IMR-90 (cell line): ENCODE data around the gene ANO8. TPM values are rescaled to one million over a fixed set of nuclear protein-coding genes. Genes with fewer than 3 reads are reported as not detected.
A peak's percentile ranks its signal among the peaks of the same experiment; 100 is the strongest.

ENCODE experiments used
- ATAC-seq: fragments of 200-7000 bp; cut with Tn5 transposase; 2 replicates; pipeline ENCODE4 v1.9.1; 2020; ENCODE audit warnings: low read depth, mild to moderate bottlenecking, moderate library complexity
- BruUV-seq: library from RNA; stranded (reverse); fragments of 400-500 nt; replicated peaks from 2 replicates; lab custom pipeline; 2021; lab: Mats Ljungman, UMichigan
- CTCF ChIA-PET: fragments of 300-600 bp; formaldehyde crosslinking; extraction: SDS; loops from one replicate; lab custom pipeline; 2021; ENCODE audit warnings: antibody characterized with exemption; lab: Yijun Ruan, JAX
- POLR2A ChIA-PET: fragments of 300-600 bp; sonication (Branson Sonifier 250); formaldehyde crosslinking; loops from one replicate; lab custom pipeline; 2022; ENCODE audit warnings: antibody characterized with exemption; ENCODE audit not compliant: unreplicated experiment; lab: Charles Lee
- DNase-seq: peaks from one replicate; pipeline ENCODE4 v3.0.0; 2013
- H2AFZ ChIP-seq: replicated peaks from 2 replicates; pipeline ENCODE3; 2013; ENCODE audit warnings: low read length, mild to moderate bottlenecking; ENCODE audit not compliant: poor library complexity
- H2AK5ac ChIP-seq: 2 replicates; pipeline ENCODE4 v1.6.1; 2013; ENCODE audit warnings: low read depth, low read length, inconsistent platforms
- H2AK9ac ChIP-seq: replicated peaks from 2 replicates; pipeline ENCODE3; 2013; ENCODE audit warnings: mild to moderate bottlenecking, low read depth, low read length, moderate library complexity; ENCODE audit not compliant: poor library complexity
- H2BK120ac ChIP-seq: 2 replicates; pipeline ENCODE4 v1.6.1; 2013; ENCODE audit warnings: low read depth, low read length, inconsistent platforms
- H2BK15ac ChIP-seq: 3 replicates; pipeline ENCODE4 v1.6.1; 2013; ENCODE audit warnings: low read depth, low read length, inconsistent platforms
- H2BK20ac ChIP-seq: 2 replicates; pipeline ENCODE4 v1.6.1; 2013; ENCODE audit warnings: low read depth, mild to moderate bottlenecking, inconsistent platforms, low read length, moderate library complexity
- H2BK5ac ChIP-seq: 2 replicates; pipeline ENCODE4 v1.6.1; 2013; ENCODE audit warnings: mild to moderate bottlenecking, low read depth, low read length, inconsistent platforms; ENCODE audit not compliant: poor library complexity, severe bottlenecking
- H3K14ac ChIP-seq: replicated peaks from 2 replicates; pipeline ENCODE4 v1.6.1; 2013; ENCODE audit warnings: low read depth, low read length, inconsistent platforms
- H3K18ac ChIP-seq: 2 replicates; pipeline ENCODE4 v1.6.1; 2013; ENCODE audit warnings: low read depth, low read length, control low read depth
- H3K23ac ChIP-seq: 2 replicates; pipeline ENCODE4 v1.6.1; 2013; ENCODE audit warnings: low read depth, low read length, inconsistent platforms
- H3K27ac ChIP-seq: 2 replicates; pipeline ENCODE4 v1.5.1; 2013; ENCODE audit warnings: mild to moderate bottlenecking, control low read depth, low read length; ENCODE audit not compliant: insufficient read depth
- H3K27me3 ChIP-seq: 2 replicates; pipeline ENCODE4 v1.6.1; 2013; ENCODE audit warnings: low read length; ENCODE audit not compliant: control insufficient read depth, insufficient read depth
- H3K36me3 ChIP-seq: 2 replicates; pipeline ENCODE4 v1.6.1; 2013; ENCODE audit warnings: low read length, mixed read lengths; ENCODE audit not compliant: control insufficient read depth, insufficient read depth
- H3K4ac ChIP-seq: 2 replicates; pipeline ENCODE4 v1.6.1; 2013; ENCODE audit warnings: low read depth, low read length, inconsistent platforms
- H3K4me1 ChIP-seq: 2 replicates; pipeline ENCODE4 v1.6.1; 2013; ENCODE audit warnings: low read length, mixed read lengths; ENCODE audit not compliant: control insufficient read depth, insufficient read depth
- H3K4me2 ChIP-seq: 2 replicates; pipeline ENCODE4 v1.6.1; 2013; ENCODE audit warnings: low read depth, mild to moderate bottlenecking, control low read depth, low read length, moderate library complexity
- H3K4me3 ChIP-seq: 2 replicates; pipeline ENCODE4 v1.5.1; 2013; ENCODE audit warnings: low read depth, mild to moderate bottlenecking, control low read depth, low read length, moderate library complexity; ENCODE audit not compliant: insufficient read depth
- H3K56ac ChIP-seq: 2 replicates; pipeline ENCODE4 v1.6.1; 2013; ENCODE audit warnings: low read length, inconsistent platforms; ENCODE audit not compliant: insufficient read depth; ENCODE audit errors: extremely low read depth
- H3K79me1 ChIP-seq, 2 experiments: 2 replicates each; pipeline ENCODE4 v1.6.1; 2013; ENCODE audit warnings: low read length in 2 of 2, inconsistent platforms in 1 of 2, low read depth in 1 of 2
- H3K9ac ChIP-seq: 2 replicates; pipeline ENCODE4 v1.6.1; 2013; ENCODE audit warnings: low read depth, low read length, control low read depth
- H3K9me1 ChIP-seq: 2 replicates; pipeline ENCODE4 v1.6.1; 2013; ENCODE audit warnings: low read length, inconsistent platforms; ENCODE audit not compliant: insufficient read depth
- H3K9me3 ChIP-seq: 2 replicates; pipeline ENCODE4 v1.6.1; 2013; ENCODE audit warnings: low read length; ENCODE audit not compliant: control insufficient read depth, insufficient read depth
- H4K20me1 ChIP-seq: 2 replicates; pipeline ENCODE4 v1.6.1; 2013; ENCODE audit warnings: low read length, inconsistent platforms; ENCODE audit not compliant: insufficient read depth
- H4K5ac ChIP-seq: 2 replicates; pipeline ENCODE4 v1.6.1; 2013; ENCODE audit warnings: mild to moderate bottlenecking, low read depth, low read length, control low read depth
- H4K8ac ChIP-seq, 2 experiments: 2 replicates each; pipeline ENCODE4 v1.6.1; 2013; ENCODE audit warnings: low read depth in 2 of 2, low read length in 2 of 2, control low read depth in 1 of 2, inconsistent platforms in 1 of 2
- H4K91ac ChIP-seq: 2 replicates; pipeline ENCODE4 v1.6.1; 2013; ENCODE audit warnings: low read depth, low read length, inconsistent platforms; ENCODE audit not compliant: insufficient read depth
- CEBPB ChIP-seq: IDR thresholded peaks from 2 replicates; pipeline ENCODE4 v1.6.1; 2012; ENCODE audit warnings: low read depth, low read length, improper control_type of control experiment
- FOS ChIP-seq: fragments of 150-350 bp; IDR thresholded peaks from 2 replicates; pipeline ENCODE4 v1.6.1; 2016; ENCODE audit warnings: low read depth, low read length
- MAZ ChIP-seq: IDR thresholded peaks from 2 replicates; pipeline ENCODE4 v1.6.1; 2012; ENCODE audit warnings: low read depth, mild to moderate bottlenecking, low read length, improper control_type of control experiment, moderate library complexity, borderline replicate concordance
- MXI1 ChIP-seq: IDR thresholded peaks from 2 replicates; pipeline ENCODE4 v1.6.1; 2012; ENCODE audit warnings: low read depth, mild to moderate bottlenecking, low read length, moderate library complexity, borderline replicate concordance
- POLR2A ChIP-seq: IDR thresholded peaks from 2 replicates; pipeline ENCODE4 v1.6.1; 2012; ENCODE audit warnings: mild to moderate bottlenecking, low read depth, low read length
- RAD21 ChIP-seq: IDR thresholded peaks from 2 replicates; pipeline ENCODE4 v1.6.1; 2012; ENCODE audit warnings: low read length, improper control_type of control experiment
- RCOR1 ChIP-seq: IDR thresholded peaks from 2 replicates; pipeline ENCODE4 v1.6.1; 2012; ENCODE audit warnings: mild to moderate bottlenecking, low read length, improper control_type of control experiment; ENCODE audit not compliant: insufficient replicate concordance
- RFX5 ChIP-seq: IDR thresholded peaks from 2 replicates; pipeline ENCODE4 v1.8.0; 2012; ENCODE audit warnings: low read depth, mild to moderate bottlenecking, low read length, moderate library complexity
- WGBS, 2 experiments: methylation state at CpG; one replicate each; pipeline versions ENCODE4 v1.1.5 to v1.1.7; 2013; ENCODE audit warnings: missing lambda C conversion rate in 2 of 2; ENCODE audit not compliant: insufficient read length in 1 of 2; ENCODE audit errors: extremely low coverage in 2 of 2; 5-methylcytosine and 5-hydroxymethylcytosine counted together
- dilution Hi-C: fragments of 300-500 bp; cut with HindIII; formaldehyde crosslinking; loops from one replicate; pipeline ENCODE4 v1.14.3; 2018; ENCODE audit warnings: low sequenced_read_pairs; ENCODE audit not compliant: unreplicated experiment
- in situ Hi-C: fragments of 300-500 bp; cut with MboI; formaldehyde crosslinking; loops from 3 replicates; pipeline ENCODE4 v1.14.3; 2019; ENCODE audit warnings: low sequenced_read_pairs, inconsistent platforms, mixed read lengths
- intact Hi-C: fragments of 100-400 bp; cut with micrococcal nuclease; formaldehyde crosslinking; loops from 2 replicates; pipeline ENCODE4 v1.10.0; 2022
- polyA plus RNA-seq, 3 experiments: library from polyadenylated mRNA; depleted of rRNA; stranded (reverse); fragments of >200 nt; gene quantifications; 2 replicates each; pipeline ENCODE4 v1.2.3, GENCODE V29; 2012; ENCODE audit warnings: low replicate concordance in 1 of 3
- total RNA-seq: library from RNA; depleted of rRNA; stranded (reverse); fragments of >200 nt; gene quantifications from 2 replicates; pipeline ENCODE4 v1.2.3, GENCODE V29; 2012
- TF ChIP-seq, protein P1 (sequence below): fragments of 150-350 bp; IDR thresholded peaks from 2 replicates; pipeline ENCODE4 v1.6.1; 2016; ENCODE audit warnings: low read depth, mild to moderate bottlenecking, low read length, moderate library complexity, borderline replicate concordance
- TF ChIP-seq, protein P2 (sequence below): fragments of 150-350 bp; IDR thresholded peaks from 2 replicates; pipeline ENCODE4 v1.6.1; 2017; ENCODE audit warnings: mild to moderate bottlenecking, antibody characterized with exemption, low read length, low read depth

The ANO8 gene
- total and polyA plus RNA-seq, 2 of the 4 experiments (the other 2 are of a cell fraction) = 1.6 to 5.6 TPM

DNA sequence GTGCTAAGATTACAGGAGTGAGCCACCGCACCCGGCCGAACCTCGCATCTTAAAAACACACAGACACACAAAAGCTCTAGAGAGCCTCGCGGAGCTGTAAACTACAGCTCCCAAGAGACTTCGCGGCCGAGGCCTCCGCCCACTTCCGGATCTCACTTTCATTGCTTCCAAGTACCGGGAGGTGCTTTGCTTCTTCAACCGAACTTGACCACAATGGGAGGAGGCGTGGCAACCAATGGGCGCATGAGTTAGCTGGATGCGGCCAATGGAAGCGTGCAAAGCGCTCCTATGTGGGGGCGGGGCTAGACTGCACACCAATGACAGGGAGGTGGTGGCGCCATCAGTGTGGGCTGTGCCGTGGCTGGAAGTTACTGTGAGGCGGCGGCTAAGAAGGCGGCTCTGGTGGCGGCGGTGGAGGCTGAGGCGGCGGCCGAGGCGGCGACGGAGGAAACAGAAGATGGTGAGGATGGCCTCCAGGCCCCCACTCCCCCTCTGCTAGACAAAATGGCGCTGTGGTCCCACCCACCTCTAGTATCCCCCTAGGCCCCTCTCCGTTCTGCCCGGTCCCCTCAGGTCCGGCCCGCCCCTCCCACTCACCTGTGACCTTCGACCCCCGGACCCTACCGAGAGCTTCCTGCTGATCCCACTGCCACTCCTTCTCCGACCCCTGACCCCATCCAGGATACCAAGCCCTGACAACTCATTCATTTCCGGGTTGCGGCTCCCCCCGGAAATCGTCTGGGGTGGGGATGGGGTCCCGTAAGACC is 25.3 kb downstream of the ANO8 start, which contains the start of gene DDA1:
Gene DDA1 (plus strand): TSS at position 366 of the 767 bp plus-strand sequence. CDS start 92 bp downstream, at position 458.
- peak; percentile 62; the same call in 1 of the 2 replicates for TF ChIP-seq MXI1
- TF ChIP-seq RCOR1 = no peak
- TF ChIP-seq MAZ = peak; percentile 66; the same call in 1 of the 2 replicates
- TF ChIP-seq CEBPB = peak; percentile 36; the same call in 1 of the 2 replicates
- no peak for TF ChIP-seq RFX5
- peak; percentile 75 for TF ChIP-seq FOS
- peak; percentile 70; the same call in 1 of the 2 replicates for TF ChIP-seq POLR2A
- TF ChIP-seq RAD21 = no peak
- TF ChIP-seq, protein P1, sequence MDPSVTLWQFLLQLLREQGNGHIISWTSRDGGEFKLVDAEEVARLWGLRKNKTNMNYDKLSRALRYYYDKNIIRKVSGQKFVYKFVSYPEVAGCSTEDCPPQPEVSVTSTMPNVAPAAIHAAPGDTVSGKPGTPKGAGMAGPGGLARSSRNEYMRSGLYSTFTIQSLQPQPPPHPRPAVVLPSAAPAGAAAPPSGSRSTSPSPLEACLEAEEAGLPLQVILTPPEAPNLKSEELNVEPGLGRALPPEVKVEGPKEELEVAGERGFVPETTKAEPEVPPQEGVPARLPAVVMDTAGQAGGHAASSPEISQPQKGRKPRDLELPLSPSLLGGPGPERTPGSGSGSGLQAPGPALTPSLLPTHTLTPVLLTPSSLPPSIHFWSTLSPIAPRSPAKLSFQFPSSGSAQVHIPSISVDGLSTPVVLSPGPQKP = no peak
- TF ChIP-seq, protein P2, sequence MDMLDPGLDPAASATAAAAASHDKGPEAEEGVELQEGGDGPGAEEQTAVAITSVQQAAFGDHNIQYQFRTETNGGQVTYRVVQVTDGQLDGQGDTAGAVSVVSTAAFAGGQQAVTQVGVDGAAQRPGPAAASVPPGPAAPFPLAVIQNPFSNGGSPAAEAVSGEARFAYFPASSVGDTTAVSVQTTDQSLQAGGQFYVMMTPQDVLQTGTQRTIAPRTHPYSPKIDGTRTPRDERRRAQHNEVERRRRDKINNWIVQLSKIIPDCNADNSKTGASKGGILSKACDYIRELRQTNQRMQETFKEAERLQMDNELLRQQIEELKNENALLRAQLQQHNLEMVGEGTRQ = no peak
- H4K8ac ChIP-seq = peak within 1 kb of the TSS; percentile 20 to 97; a peak in 2 of 4 replicates
- H4K91ac ChIP-seq = peak within 1 kb of the TSS; percentile 52
- intact Hi-C loops (loop anchor here (1.0 kb wide), 1 partner anchor 25 kb away; the partner anchor contains the start of gene ANO8), in situ Hi-C loops (no loop called here), dilution Hi-C loops (no loop called here)
- peaks cover 22% of the 10 kb centered on the region for H3K9me1 ChIP-seq
- H3K79me1 ChIP-seq = peaks cover 30 to 73% of the 10 kb centered on the region in 2 experiments
- H2AK5ac ChIP-seq = peak within 1 kb of the TSS; percentile 94
- peak; percentile 87 for ATAC-seq
- H3K4me2 ChIP-seq = peak within 1 kb of the TSS; percentile 98
- H3K36me3 ChIP-seq = peaks cover 16% of the 10 kb centered on the region
- H2AK9ac ChIP-seq = peak within 1 kb of the TSS; percentile 100
- peak within 1 kb of the TSS; percentile 67 for H3K9ac ChIP-seq
- H2BK120ac ChIP-seq = peak within 1 kb of the TSS; percentile 53; the same call in 1 of the 2 replicates
- H3K18ac ChIP-seq = no peak within 1 kb of the TSS
- 4% methylated on average over 11 of the region's 46 CpGs; no CpG with 5 or more reads in 1 of the 2 experiments for WGBS, 2 experiments
- H4K20me1 ChIP-seq = peaks cover 29% of the 10 kb centered on the region
- CTCF ChIA-PET = interaction anchor here (0.6 to 0.7 kb wide), 3 partner anchors 17 to 753 kb away, joined by 3 read pairs; no protein-coding TSS in a partner anchor
- peak within 1 kb of the TSS; percentile 60 for H3K4me3 ChIP-seq
- peak within 1 kb of the TSS; percentile 95 for H3K14ac ChIP-seq
- BruUV-seq = TSS peak; percentile 31
- peak within 1 kb of the TSS; percentile 67 for H3K4ac ChIP-seq
- no peaks in the 10 kb centered on the region for H3K9me3 ChIP-seq
- POLR2A ChIA-PET = interaction anchor here (0.7 kb wide), 1 partner anchor 96 kb away, joined by 4 read pairs; the partner anchor contains the start of gene BST2
- H3K23ac ChIP-seq = peak within 1 kb of the TSS; percentile 96
- H3K27me3 ChIP-seq = no peaks in the 10 kb centered on the region
- peak within 1 kb of the TSS; percentile 69 for H4K5ac ChIP-seq
- peak; percentile 100 for DNase-seq
- peak within 1 kb of the TSS; percentile 69 for H2BK5ac ChIP-seq
- no peak within 1 kb of the TSS for H2BK15ac ChIP-seq
- H3K56ac ChIP-seq = peak within 1 kb of the TSS; percentile 59; the same call in 1 of the 2 replicates
- peak within 1 kb of the TSS; percentile 95 for H2AFZ ChIP-seq
- H3K4me1 ChIP-seq = peaks cover 15% of the 10 kb centered on the region
- peak within 1 kb of the TSS; percentile 60 for H3K27ac ChIP-seq
- 0 out of 2 replicates have a peak within 1 kb of the TSS, but pooled peaks have one; percentile 23 for H2BK20ac ChIP-seq
